DND-41 (cell line): ENCODE data around the gene LRP2BP.
"Not testable (repeated sequence)": the region's sequence is repeated elsewhere in the genome, so short reads cannot be mapped to it uniquely, and the experiment has no call there.

ENCODE experiments used
- ATAC-seq: fragments of 200-7000 bp; cut with Tn5 transposase; 3 replicates; pipeline ENCODE4 v1.9.1; 2021; ENCODE audit warnings: low read depth; ENCODE audit not compliant: insufficient read depth
- DNase-seq: peaks from one replicate; pipeline ENCODE4 v3.0.0-alpha.2; 2020
- H2AFZ ChIP-seq: 2 replicates; pipeline ENCODE4 v1.6.0; 2012; ENCODE audit warnings: low read depth, low read length
- H3K27ac ChIP-seq: 2 replicates; pipeline ENCODE4 v1.5.1; 2012; ENCODE audit warnings: low read length, inconsistent platforms
- H3K27me3 ChIP-seq: fragments of 200-600 bp; sonication (generic); 2 replicates; pipeline ENCODE4 v1.6.0; 2012; ENCODE audit warnings: low read length, mild to moderate bottlenecking, inconsistent platforms; ENCODE audit not compliant: insufficient read depth, poor library complexity
- H3K36me3 ChIP-seq: 2 replicates; pipeline ENCODE4 v1.5.1; 2012; ENCODE audit warnings: low read length, inconsistent platforms; ENCODE audit not compliant: insufficient read depth
- H3K4me1 ChIP-seq: 2 replicates; pipeline ENCODE4 v1.5.1; 2012; ENCODE audit warnings: mild to moderate bottlenecking, low read length; ENCODE audit not compliant: insufficient read depth
- H3K4me2 ChIP-seq: 2 replicates; pipeline ENCODE4 v1.6.0; 2012; ENCODE audit warnings: mild to moderate bottlenecking, moderate library complexity, low read length, inconsistent platforms; ENCODE audit not compliant: insufficient read depth
- H3K4me3 ChIP-seq, 2 experiments: fragments of 200-600 bp in 1 of 2; shearing (Covaris generic) in 1 of 2; 2 replicates each; pipeline ENCODE4 v1.5.1; 2012 to 2016; ENCODE audit warnings: inconsistent platforms in 2 of 2, low read length in 2 of 2, mild to moderate bottlenecking in 2 of 2, low read depth in 1 of 2, moderate library complexity in 1 of 2
- H3K79me2 ChIP-seq: 2 replicates; pipeline ENCODE4 v1.6.0; 2012; ENCODE audit warnings: low read length, inconsistent platforms; ENCODE audit not compliant: insufficient read depth
- H3K9ac ChIP-seq: 2 replicates; pipeline ENCODE4 v1.6.0; 2012; ENCODE audit warnings: low read depth, mild to moderate bottlenecking, inconsistent platforms, low read length, moderate library complexity
- H3K9me3 ChIP-seq: 2 replicates; pipeline ENCODE4 v1.5.1; 2012; ENCODE audit warnings: low read length, moderate library complexity, mild to moderate bottlenecking, inconsistent platforms; ENCODE audit not compliant: insufficient read depth, severe bottlenecking
- H4K20me1 ChIP-seq: 2 replicates; pipeline ENCODE4 v1.6.0; 2012; ENCODE audit warnings: low read length; ENCODE audit not compliant: insufficient read depth
- CTCF ChIP-seq: IDR thresholded peaks from 2 replicates; pipeline ENCODE4 v1.5.1; 2012; ENCODE audit warnings: borderline replicate concordance, low read length, moderate library complexity, mild to moderate bottlenecking; ENCODE audit not compliant: poor library complexity, severe bottlenecking; ENCODE audit errors: extremely low read depth
- EZH2 ChIP-seq: IDR thresholded peaks from 3 replicates; pipeline ENCODE4 v1.6.1; 2012; ENCODE audit warnings: borderline replicate concordance, low read depth, mild to moderate bottlenecking, moderate library complexity, low read length, inconsistent platforms; ENCODE audit not compliant: severe bottlenecking

LRP2BP gene

DNA sequence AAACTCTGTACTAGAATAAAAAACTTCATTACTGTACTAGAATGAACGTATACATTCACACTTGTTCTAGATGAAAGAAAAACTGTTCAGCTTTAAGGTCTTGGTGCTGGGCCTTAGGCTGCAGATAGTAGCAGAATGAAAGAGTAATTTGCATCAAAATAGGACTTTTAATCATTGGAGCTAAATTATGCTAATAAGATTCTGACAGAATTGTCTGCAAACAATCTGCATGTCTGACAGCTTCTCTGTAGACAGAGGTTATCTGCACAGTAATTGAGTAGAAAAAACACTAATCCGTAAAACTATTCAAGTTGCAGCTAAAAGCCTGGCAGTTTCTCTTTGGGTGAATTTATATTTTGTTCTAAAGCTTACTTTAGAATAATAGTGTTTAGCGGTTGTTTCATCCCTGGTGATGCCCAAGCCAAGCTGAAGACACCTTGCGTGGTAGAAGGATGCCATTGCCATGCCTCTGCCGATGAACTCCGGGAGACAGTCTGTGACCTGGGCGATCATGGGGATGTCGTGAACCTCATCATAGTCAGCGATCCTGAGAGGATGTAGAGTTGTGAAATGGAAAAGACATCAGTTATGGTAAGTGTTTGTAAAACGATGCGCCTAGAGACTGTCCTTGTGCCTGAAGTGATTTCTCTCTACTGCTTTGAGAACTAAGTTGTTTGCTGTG, 25.3 kb downstream of the LRP2BP start:
- no peak for DNase-seq
- Histone ChIP-seq H3K9ac (no peak overlapping the region), H3K79me2 (no peaks in the 10 kb centered on the region), H3K9me3 (no peaks in the 10 kb centered on the region), H3K4me3 (no peak overlapping the region), H3K27me3 (no peaks in the 10 kb centered on the region), H2AFZ (no peak overlapping the region), H4K20me1 (no peaks in the 10 kb centered on the region), H3K27ac (no peak overlapping the region), H3K4me2 (no peak overlapping the region), H3K4me1 (no peaks in the 10 kb centered on the region), H3K36me3 (no peaks in the 10 kb centered on the region)
- TF ChIP-seq EZH2, result no peak
- no peak for TF ChIP-seq CTCF
- no peak for ATAC-seq

DNA sequence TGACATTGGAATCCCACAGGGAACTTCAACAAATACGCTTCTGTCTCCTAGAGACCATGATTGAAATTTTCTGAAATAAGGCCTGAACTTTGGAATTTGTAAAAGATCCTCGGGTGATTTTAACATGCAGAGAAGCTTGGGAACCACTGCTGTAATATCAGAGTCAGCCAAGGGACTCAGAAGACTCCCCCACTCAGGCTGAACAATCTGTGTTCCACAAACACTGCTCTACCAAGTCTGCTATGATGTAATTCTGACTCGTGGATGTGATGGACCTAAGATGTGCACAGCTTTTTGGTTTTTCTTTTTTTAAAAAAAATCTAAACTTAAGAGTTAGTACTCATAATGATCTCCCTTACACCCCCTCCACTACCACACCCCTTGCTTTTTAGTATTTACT, 26.0 kb downstream of the LRP2BP start:
- TF ChIP-seq EZH2 (no peak), CTCF (no peak)
- Histone ChIP-seq H3K4me1 (no peaks in the 10 kb centered on the region), H2AFZ (no peak overlapping the region), H3K4me3 (no peak overlapping the region), H3K9ac (no peak overlapping the region), H3K79me2 (no peaks in the 10 kb centered on the region), H3K36me3 (no peaks in the 10 kb centered on the region), H4K20me1 (no peaks in the 10 kb centered on the region), H3K9me3 (no peaks in the 10 kb centered on the region), H3K27ac (no peak overlapping the region), H3K27me3 (no peaks in the 10 kb centered on the region), H3K4me2 (no peak overlapping the region)
- ATAC-seq (no peak), DNase-seq (no peak)

DNA sequence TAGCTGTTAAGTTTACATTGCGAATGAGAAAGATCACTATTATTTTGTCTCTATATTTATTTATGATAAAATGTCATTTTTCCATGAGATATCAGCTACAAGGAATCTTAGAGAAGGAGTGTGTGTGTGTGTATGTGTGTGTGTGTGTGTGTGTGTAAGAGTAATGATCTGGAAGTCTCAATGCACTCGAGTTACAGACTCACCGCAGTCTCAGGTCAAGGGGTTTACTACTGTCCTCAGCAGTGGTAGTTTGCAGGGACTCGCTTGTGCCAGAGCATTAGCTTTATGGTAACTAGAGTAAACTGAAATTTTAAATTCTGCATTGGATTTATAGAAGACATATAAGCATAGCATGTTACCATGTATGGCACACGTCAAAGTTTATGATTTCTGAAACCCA, 30.8 kb downstream of the LRP2BP start:
- Histone ChIP-seq H3K79me2 (no peaks in the 10 kb centered on the region), H4K20me1 (no peaks in the 10 kb centered on the region), H3K36me3 (no peaks in the 10 kb centered on the region), H3K9me3 (no peaks in the 10 kb centered on the region), H2AFZ (no peak overlapping the region), H3K4me2 (no peak overlapping the region), H3K9ac (no peak overlapping the region), H3K27me3 (no peaks in the 10 kb centered on the region), H3K4me1 (no peaks in the 10 kb centered on the region), H3K27ac (no peak overlapping the region), H3K4me3 (no peak overlapping the region)
- TF ChIP-seq CTCF, result no peak
- TF ChIP-seq EZH2, result no peak
- ATAC-seq (no peak), DNase-seq (no peak)

- DNase-seq, result no peak
- no peak overlapping the region for H3K27ac ChIP-seq
- H3K4me2 ChIP-seq, result no peak overlapping the region
Observed at GRCh38 chr4:185363251-185363650, 32.5 kb downstream of the LRP2BP start.

DNA sequence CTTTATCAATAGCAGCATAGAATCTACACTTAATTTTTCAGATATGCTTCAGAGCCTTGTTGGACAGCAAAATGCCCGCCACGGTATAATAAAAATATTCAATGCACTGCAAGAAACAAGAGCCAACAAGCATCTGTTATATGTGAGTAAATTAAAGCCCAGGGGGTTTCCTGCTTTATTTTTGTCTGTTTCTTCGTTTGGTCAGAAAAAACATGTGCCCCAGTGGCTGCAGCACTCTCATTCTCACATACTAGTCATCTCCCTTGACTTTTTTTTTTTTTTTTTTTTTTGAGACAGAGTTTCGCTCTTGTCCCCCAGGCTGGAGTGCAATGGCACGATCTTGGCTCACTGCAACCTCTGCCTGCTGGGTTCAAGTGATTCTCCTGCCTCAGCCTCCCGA, 33.2 kb downstream of the LRP2BP start:
- not testable (repeated sequence) for ATAC-seq, H3K79me2 ChIP-seq, H3K4me1 ChIP-seq, H3K27ac ChIP-seq, H3K36me3 ChIP-seq, H3K4me3 ChIP-seq, H2AFZ ChIP-seq, H3K9me3 ChIP-seq, DNase-seq, H3K4me2 ChIP-seq, H4K20me1 ChIP-seq, H3K9ac ChIP-seq, H3K27me3 ChIP-seq

More at GRCh38 chr4:185363251-185363650, 32.5 kb downstream of the LRP2BP start:
- Histone ChIP-seq H3K79me2 (no peaks in the 10 kb centered on the region), H3K9ac (no peak overlapping the region), H3K9me3 (no peaks in the 10 kb centered on the region), H3K36me3 (no peaks in the 10 kb centered on the region), H3K4me1 (no peaks in the 10 kb centered on the region), H4K20me1 (no peaks in the 10 kb centered on the region), H2AFZ (no peak overlapping the region), H3K4me3 (no peak overlapping the region), H3K27me3 (no peaks in the 10 kb centered on the region)
- TF ChIP-seq EZH2, result no peak
- no peak for TF ChIP-seq CTCF
- ATAC-seq, result no peak
